DOHH2 (cell line): ENCODE data around the gene TLX2.

ENCODE experiments used
- H3F3A ChIP-seq: fragments of 200-600 bp; sonication (generic), shearing (Covaris generic); 2 replicates; pipeline ENCODE4 v1.6.0; 2016; ENCODE audit warnings: antibody characterized with exemption, mild to moderate bottlenecking; ENCODE audit not compliant: control insufficient read depth, insufficient read depth
- H3K27ac ChIP-seq: fragments of 200-600 bp; sonication (generic); 2 replicates; pipeline ENCODE4 v1.5.1; 2014; ENCODE audit warnings: low read depth, mild to moderate bottlenecking, low read length, moderate library complexity
- H3K27me3 ChIP-seq: fragments of 200-600 bp; sonication (generic); 2 replicates; pipeline ENCODE4 v1.6.1; 2014; ENCODE audit warnings: mild to moderate bottlenecking, low read length, mixed read lengths; ENCODE audit not compliant: control insufficient read depth
- H3K36me3 ChIP-seq: fragments of 200-600 bp; sonication (generic); 2 replicates; pipeline ENCODE4 v1.6.1; 2014; ENCODE audit warnings: mild to moderate bottlenecking, low read length, moderate library complexity, mixed read lengths; ENCODE audit not compliant: control insufficient read depth
- H3K4me1 ChIP-seq: fragments of 200-600 bp; sonication (generic); 2 replicates; pipeline ENCODE4 v1.6.1; 2014; ENCODE audit warnings: mild to moderate bottlenecking, low read length, mixed read lengths; ENCODE audit not compliant: control insufficient read depth
- H3K4me2 ChIP-seq: fragments of 200-600 bp; sonication (generic); 2 replicates; pipeline ENCODE4 v1.6.0; 2014; ENCODE audit warnings: mild to moderate bottlenecking, low read length, moderate library complexity
- H3K4me3 ChIP-seq: fragments of 200-600 bp; sonication (generic); 2 replicates; pipeline ENCODE4 v1.5.1; 2014; ENCODE audit warnings: mild to moderate bottlenecking, low read length, mixed read lengths
- H3K79me2 ChIP-seq: fragments of 200-600 bp; sonication (generic); 2 replicates; pipeline ENCODE4 v1.6.1; 2014; ENCODE audit warnings: mild to moderate bottlenecking, low read length, mixed read lengths; ENCODE audit not compliant: control insufficient read depth
- H3K9me2 ChIP-seq: fragments of 200-600 bp; sonication (generic); replicated peaks from 2 replicates; pipeline ENCODE4 v1.6.1; 2014; ENCODE audit warnings: mild to moderate bottlenecking, low read length, mixed read lengths; ENCODE audit not compliant: control insufficient read depth
- H3K9me3 ChIP-seq: fragments of 200-600 bp; sonication (generic); 2 replicates; pipeline ENCODE4 v1.6.1; 2014; ENCODE audit warnings: antibody characterized with exemption, low read length, mixed read lengths; ENCODE audit not compliant: control insufficient read depth, insufficient read depth
- H4K20me1 ChIP-seq: fragments of 200-600 bp; sonication (generic); 2 replicates; pipeline ENCODE4 v1.6.0; 2014; ENCODE audit warnings: low read depth, mild to moderate bottlenecking, antibody characterized with exemption, low read length, moderate library complexity; ENCODE audit not compliant: control insufficient read depth, insufficient read depth
- EZH2phosphoT487 ChIP-seq: fragments of 200-600 bp; sonication (generic); IDR thresholded peaks from 2 replicates; pipeline ENCODE4 v1.6.1; 2017; ENCODE audit warnings: borderline replicate concordance, mild to moderate bottlenecking, antibody characterized with exemption, low read length, moderate library complexity, mixed read lengths
- TF ChIP-seq, protein P1 (sequence below): fragments of 200-600 bp; sonication (generic); IDR thresholded peaks from one replicate; pipeline ENCODE4 v1.5.1; 2014; ENCODE audit warnings: antibody characterized with exemption, mild to moderate bottlenecking, low read depth, low read length; ENCODE audit not compliant: poor library complexity, severe bottlenecking

The TLX2 gene

DNA sequence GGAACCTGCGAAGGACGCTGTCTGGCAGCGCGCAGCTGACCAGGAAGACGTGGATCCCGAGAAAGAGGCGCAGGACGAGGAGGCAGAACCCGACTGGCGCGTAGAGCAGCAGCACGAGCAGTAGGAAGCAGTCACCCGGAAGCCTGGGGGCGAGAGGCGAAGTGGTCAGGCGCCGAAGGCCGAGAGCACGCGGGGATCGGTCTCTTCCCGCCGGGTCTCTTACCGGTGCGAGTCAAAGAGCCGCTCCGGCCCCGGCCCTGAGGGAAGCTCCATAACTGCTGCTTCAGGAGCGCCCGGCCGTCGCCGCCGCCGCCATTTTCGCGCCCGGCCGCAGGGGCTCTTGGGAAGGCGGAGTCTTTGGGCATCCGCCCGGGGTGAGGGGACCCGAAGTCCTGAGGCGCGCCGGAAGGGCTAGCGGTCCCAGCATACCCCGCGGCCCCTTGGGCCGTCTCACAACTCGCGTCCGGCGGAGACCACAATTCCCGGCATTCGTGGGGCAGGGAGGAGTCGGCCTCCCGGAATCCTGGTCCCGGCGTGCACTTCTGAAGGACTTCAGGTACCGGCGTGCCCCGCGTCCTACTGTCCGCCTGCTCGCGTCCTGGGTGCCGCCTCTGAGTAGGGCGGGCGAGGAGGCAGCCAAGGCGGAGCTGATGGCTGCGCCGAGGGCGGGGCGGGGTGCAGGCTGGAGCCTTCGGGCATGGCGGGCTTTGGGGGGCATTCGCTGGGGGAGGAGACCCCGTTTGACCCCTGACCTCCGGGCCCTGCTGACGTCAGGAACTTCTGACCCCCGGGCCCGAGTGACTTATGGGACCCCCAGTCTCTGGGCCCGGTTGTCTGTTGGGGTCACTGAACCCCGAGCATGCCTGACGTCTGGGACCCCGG, 15.3 kb downstream of the TLX2 start, which contains the start of the genes AUP1 and HTRA2:
Gene AUP1 (minus strand): TSS at position 350 of the 882 bp plus-strand sequence. CDS start 77 bp downstream, at position 273.
Gene HTRA2 (plus strand): TSS at position 577 of the 882 bp plus-strand sequence. CDS start 74 bp downstream, at position 651.
- Histone ChIP-seq H3K27ac (peak within 1 kb of the TSS; percentile 68), H3K4me2 (peak within 1 kb of the TSS; percentile 94), H3K9me3 (no peaks in the 10 kb centered on the region), H3K4me1 (peaks cover 43% of the 10 kb centered on the region), H4K20me1 (no peaks in the 10 kb centered on the region), H3F3A (peaks cover 11% of the 10 kb centered on the region), H3K4me3 (peak within 1 kb of the TSS; percentile 99), H3K36me3 (peaks cover 72% of the 10 kb centered on the region), H3K79me2 (peaks cover 48% of the 10 kb centered on the region), H3K9me2 (no peaks in the 10 kb centered on the region), H3K27me3 (no peaks in the 10 kb centered on the region)
- no peak for TF ChIP-seq EZH2phosphoT487
- TF ChIP-seq, protein P1, sequence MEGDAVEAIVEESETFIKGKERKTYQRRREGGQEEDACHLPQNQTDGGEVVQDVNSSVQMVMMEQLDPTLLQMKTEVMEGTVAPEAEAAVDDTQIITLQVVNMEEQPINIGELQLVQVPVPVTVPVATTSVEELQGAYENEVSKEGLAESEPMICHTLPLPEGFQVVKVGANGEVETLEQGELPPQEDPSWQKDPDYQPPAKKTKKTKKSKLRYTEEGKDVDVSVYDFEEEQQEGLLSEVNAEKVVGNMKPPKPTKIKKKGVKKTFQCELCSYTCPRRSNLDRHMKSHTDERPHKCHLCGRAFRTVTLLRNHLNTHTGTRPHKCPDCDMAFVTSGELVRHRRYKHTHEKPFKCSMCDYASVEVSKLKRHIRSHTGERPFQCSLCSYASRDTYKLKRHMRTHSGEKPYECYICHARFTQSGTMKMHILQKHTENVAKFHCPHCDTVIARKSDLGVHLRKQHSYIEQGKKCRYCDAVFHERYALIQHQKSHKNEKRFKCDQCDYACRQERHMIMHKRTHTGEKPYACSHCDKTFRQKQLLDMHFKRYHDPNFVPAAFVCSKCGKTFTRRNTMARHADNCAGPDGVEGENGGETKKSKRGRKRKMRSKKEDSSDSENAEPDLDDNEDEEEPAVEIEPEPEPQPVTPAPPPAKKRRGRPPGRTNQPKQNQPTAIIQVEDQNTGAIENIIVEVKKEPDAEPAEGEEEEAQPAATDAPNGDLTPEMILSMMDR, result no peak

DNA sequence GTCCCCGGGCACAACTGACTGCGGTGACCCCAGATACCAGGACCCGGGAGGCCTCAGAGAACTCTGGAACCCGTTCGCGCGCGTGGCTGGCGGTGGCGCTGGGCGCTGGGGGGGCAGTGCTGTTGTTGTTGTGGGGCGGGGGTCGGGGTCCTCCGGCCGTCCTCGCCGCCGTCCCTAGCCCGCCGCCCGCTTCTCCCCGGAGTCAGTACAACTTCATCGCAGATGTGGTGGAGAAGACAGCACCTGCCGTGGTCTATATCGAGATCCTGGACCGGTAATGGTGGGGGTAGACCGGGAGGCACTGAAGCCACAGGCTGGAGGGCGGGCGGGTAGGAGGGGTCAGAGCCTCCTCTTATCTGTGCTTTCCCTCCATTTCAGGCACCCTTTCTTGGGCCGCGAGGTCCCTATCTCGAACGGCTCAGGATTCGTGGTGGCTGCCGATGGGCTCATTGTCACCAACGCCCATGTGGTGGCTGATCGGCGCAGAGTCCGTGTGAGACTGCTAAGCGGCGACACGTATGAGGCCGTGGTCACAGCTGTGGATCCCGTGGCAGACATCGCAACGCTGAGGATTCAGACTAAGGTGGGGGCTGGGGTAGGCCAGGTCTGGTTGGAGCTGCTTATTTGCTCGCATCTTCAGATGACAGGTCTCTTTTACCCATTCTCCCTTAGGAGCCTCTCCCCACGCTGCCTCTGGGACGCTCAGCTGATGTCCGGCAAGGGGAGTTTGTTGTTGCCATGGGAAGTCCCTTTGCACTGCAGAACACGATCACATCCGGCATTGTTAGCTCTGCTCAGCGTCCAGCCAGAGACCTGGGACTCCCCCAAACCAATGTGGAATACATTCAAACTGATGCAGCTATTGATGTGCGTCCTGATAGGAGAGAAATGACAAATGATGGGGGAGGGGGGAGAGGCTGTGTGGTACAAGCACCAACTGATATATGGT, 16.3 kb downstream of the TLX2 start:
- Histone ChIP-seq H3K9me2 (no peaks in the 10 kb centered on the region), H4K20me1 (no peaks in the 10 kb centered on the region), H3K27ac (peak overlapping the region; percentile 68), H3K4me3 (peak overlapping the region; percentile 99), H3K27me3 (no peaks in the 10 kb centered on the region), H3K79me2 (peaks cover 48% of the 10 kb centered on the region), H3K4me2 (peak overlapping the region; percentile 94), H3F3A (peaks cover 11% of the 10 kb centered on the region), H3K36me3 (peaks cover 66% of the 10 kb centered on the region), H3K9me3 (no peaks in the 10 kb centered on the region), H3K4me1 (peaks cover 43% of the 10 kb centered on the region)
- no peak for TF ChIP-seq EZH2phosphoT487
- TF ChIP-seq, protein P1, result no peak

DNA sequence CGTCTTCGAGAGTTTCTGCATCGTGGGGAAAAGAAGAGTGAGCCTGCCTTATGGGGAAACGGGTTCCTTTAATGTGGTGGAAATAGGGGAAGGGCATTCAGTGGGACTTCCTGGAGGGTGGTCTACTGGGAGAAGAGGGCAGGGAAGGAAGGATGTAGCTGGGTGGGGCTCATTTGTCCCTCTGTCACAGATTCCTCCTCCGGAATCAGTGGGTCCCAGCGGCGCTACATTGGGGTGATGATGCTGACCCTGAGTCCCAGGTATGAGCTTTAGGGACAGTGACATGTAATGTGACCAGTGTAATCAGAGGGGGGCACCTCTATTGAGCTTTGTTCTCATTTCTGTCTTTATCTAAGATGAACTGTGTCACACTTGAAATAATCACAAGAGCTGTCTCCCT, 17.4 kb downstream of the TLX2 start:
- TF ChIP-seq EZH2phosphoT487, result no peak
- TF ChIP-seq, protein P1, result no peak
- Histone ChIP-seq H3K4me1 (peaks cover 36% of the 10 kb centered on the region), H3K27ac (no peak overlapping the region), H3K4me3 (peak overlapping the region; percentile 99; the same call in 1 of the 2 replicates), H3K79me2 (peaks cover 48% of the 10 kb centered on the region), H3K36me3 (peaks cover 55% of the 10 kb centered on the region), H3K27me3 (no peaks in the 10 kb centered on the region), H3K9me3 (no peaks in the 10 kb centered on the region), H3K9me2 (no peaks in the 10 kb centered on the region), H4K20me1 (no peaks in the 10 kb centered on the region), H3F3A (peaks cover 11% of the 10 kb centered on the region), H3K4me2 (peak overlapping the region; percentile 94)
